ENCODE measurements around the gene RTEL1.

DNA sequence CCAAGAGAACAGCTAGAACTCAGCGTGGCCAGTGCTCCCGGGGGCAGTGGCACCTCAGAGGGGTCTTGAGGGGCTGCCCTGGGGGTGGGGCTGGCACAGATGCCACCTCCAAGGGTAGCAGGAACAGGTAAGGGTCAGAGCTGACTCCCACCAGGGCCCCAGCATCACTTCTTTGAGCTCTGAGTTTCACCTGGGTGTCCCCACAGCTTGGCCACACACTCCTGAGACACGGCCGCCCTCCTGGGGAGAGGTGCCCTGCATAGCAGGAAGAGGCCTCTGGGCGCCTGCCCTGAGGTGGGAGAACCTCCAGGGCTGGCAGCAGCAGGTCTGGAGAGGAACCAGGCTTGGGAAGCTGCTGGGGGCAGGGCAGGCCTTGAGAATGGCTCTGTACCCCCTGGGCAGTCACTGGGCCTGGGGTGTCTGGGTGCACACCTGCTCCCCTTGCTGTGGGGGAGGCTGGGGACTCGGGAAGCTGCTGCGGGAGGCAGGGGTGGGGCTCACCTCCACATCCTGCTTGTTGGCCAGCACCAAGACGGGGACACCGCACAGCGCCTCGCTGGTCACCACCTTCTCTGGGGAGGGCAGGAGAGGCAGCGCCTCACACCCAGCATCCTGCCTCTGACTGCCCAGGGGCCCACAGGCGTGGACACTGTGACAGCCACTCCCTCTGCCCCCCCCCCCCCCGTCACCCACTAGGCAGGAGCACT is 43.4 kb downstream of the RTEL1 start:
- TF ChIP-seq EZH2 (IDR thresholded peaks at IDR 0.05) (no peak), POLR2AphosphoS5 (IDR thresholded peaks at IDR 0.05; ENCODE audit: borderline replicate concordance, low read depth, low read length) (no peak; the same call in 1 of the 2 replicates)
